D721Med (cell line): ENCODE data around the gene CALHM6.

Source experiments
- DNase-seq: peaks from one replicate; pipeline ENCODE4 v3.0.0; 2011; ENCODE audit warnings: low spot score; ENCODE audit not compliant: insufficient read length
- FAIRE-seq: peaks from 2 replicates; lab custom pipeline; 2011; peaks lifted over from hg19 to GRCh38; lab: Jason Lieb, UNC
- CTCF ChIP-seq: IDR thresholded peaks from 2 replicates; pipeline ENCODE4 v1.5.1; 2012; ENCODE audit warnings: mild to moderate bottlenecking, control low read depth; ENCODE audit not compliant: insufficient read depth; ENCODE audit errors: missing control alignments

The CALHM6 gene

GRCh38 chr6:116450769-116451740, 10.1 kb upstream of the CALHM6 start:
- FAIRE-seq: no peak
- TF ChIP-seq CTCF: no peak
- DNase-seq: no peak

GRCh38 chr6:116451916-116452315, 9.3 kb upstream of the CALHM6 start:
- no peak for TF ChIP-seq CTCF
- DNase-seq (no peak), FAIRE-seq (no peak)

GRCh38 chr6:116452531-116452930, 8.6 kb upstream of the CALHM6 start:
- no peak for DNase-seq
- no peak for FAIRE-seq
- no peak for TF ChIP-seq CTCF

- TF ChIP-seq CTCF: no peak
- no peak for DNase-seq
- no peak for FAIRE-seq
These were observed 5.1 kb upstream of the CALHM6 start for GRCh38 chr6:116456106-116456505.

- no peak for DNase-seq
These were observed 4.2 kb upstream of the CALHM6 start for GRCh38 chr6:116456927-116457326.

GRCh38 chr6:116458264-116458663, 2.9 kb upstream of the CALHM6 start:
- TF ChIP-seq CTCF: no peak
- no peak for FAIRE-seq
- no peak for DNase-seq

More at GRCh38 chr6:116456927-116457326, 4.2 kb upstream of the CALHM6 start:
- TF ChIP-seq CTCF: no peak
- no peak for FAIRE-seq

- no peak for FAIRE-seq
- no peak for TF ChIP-seq CTCF
- no peak for DNase-seq
These were observed 1.2 kb upstream of the CALHM6 start for GRCh38 chr6:116459927-116460326.
